Esophagus (tissue), 2 donors: ENCODE results near the gene KNG1. TPM values are rescaled to one million over a fixed set of nuclear protein-coding genes. Genes with fewer than 3 reads are reported as not detected.
A peak's percentile ranks its signal among the peaks of the same experiment; 100 is the strongest.

Experiments
- H3K27ac ChIP-seq, 2 donors: one replicate each; pipeline ENCODE4 v1.5.1; 2013; ENCODE audit warnings: low read depth in 2 of 2, mild to moderate bottlenecking in 2 of 2, inconsistent platforms in 1 of 2, low read length in 1 of 2, moderate library complexity in 1 of 2
- H3K27me3 ChIP-seq, 2 donors: one replicate each; pipeline ENCODE4 v1.6.1; 2013; ENCODE audit warnings: low read length in 2 of 2, control low read depth in 1 of 2, mild to moderate bottlenecking in 1 of 2; ENCODE audit not compliant: insufficient read depth in 2 of 2, control insufficient read depth in 1 of 2
- H3K36me3 ChIP-seq, 2 donors: one replicate each; pipeline ENCODE4 v1.6.1; 2013; ENCODE audit warnings: low read length in 1 of 2; ENCODE audit not compliant: control insufficient read depth in 2 of 2, insufficient read depth in 2 of 2
- H3K4me1 ChIP-seq, 2 donors: one replicate each; pipeline ENCODE4 v1.6.1; 2013; ENCODE audit warnings: low read length in 1 of 2; ENCODE audit not compliant: control insufficient read depth in 2 of 2, insufficient read depth in 2 of 2
- H3K4me3 ChIP-seq, 2 donors: one replicate each; pipeline ENCODE4 v1.5.1; 2013; ENCODE audit warnings: low read length in 2 of 2, mild to moderate bottlenecking in 2 of 2, low read depth in 1 of 2, moderate library complexity in 1 of 2
- H3K9me3 ChIP-seq, 2 donors: one replicate each; pipeline ENCODE4 v1.6.1; 2013; ENCODE audit warnings: mild to moderate bottlenecking in 2 of 2, low read depth in 1 of 2, low read length in 1 of 2, moderate library complexity in 1 of 2; ENCODE audit not compliant: control insufficient read depth in 2 of 2, insufficient read depth in 1 of 2
- WGBS, 2 donors: extraction: QIAGEN DNeasy Blood & Tissue Kit; methylation state at CpG; one replicate each; pipeline ENCODE4 v1.1.7; 2013; 5-methylcytosine and 5-hydroxymethylcytosine counted together
- polyA plus RNA-seq, 2 donors: library from polyadenylated mRNA; stranded (reverse); fragments of 200-250 nt; gene quantifications; one replicate each; pipeline ENCODE4 v1.2.3, GENCODE V29; 2013
- donor health status: healthy with polysubstance abuse.
- donor health status: Bipolar disorder and iron deficiency.

KNG1 gene
- polyA plus RNA-seq, 2 donors = not detected

DNA sequence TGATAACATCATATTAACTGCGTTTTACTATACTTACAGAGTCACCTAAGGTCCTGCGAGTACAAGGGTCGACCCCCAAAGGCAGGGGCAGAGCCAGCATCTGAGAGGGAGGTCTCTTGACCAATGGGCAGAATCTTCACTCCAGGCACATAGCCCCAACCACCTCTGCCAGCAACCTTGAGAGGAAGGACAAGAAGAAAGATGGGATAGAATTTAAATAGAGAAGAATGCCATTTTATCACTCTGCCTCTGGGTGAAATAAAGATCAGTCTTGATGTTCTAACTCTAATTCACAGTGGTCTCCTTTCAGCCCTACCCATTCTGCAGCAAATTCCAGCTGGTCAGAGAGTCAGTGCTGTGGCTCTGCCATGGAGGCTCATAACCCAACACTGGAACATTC is 26.5 kb downstream of the KNG1 start:
- no peaks in the 10 kb centered on the region for H3K36me3 ChIP-seq
- no peaks in the 10 kb centered on the region for H3K27me3 ChIP-seq
- 53 to 70% methylated on average over 3 of the region's 3 CpGs for WGBS, 2 donors
- no peaks in the 10 kb centered on the region for H3K9me3 ChIP-seq
- no peaks in the 10 kb centered on the region for H3K4me1 ChIP-seq
- no peak overlapping the region for H3K4me3 ChIP-seq
- no peak overlapping the region for H3K27ac ChIP-seq

DNA sequence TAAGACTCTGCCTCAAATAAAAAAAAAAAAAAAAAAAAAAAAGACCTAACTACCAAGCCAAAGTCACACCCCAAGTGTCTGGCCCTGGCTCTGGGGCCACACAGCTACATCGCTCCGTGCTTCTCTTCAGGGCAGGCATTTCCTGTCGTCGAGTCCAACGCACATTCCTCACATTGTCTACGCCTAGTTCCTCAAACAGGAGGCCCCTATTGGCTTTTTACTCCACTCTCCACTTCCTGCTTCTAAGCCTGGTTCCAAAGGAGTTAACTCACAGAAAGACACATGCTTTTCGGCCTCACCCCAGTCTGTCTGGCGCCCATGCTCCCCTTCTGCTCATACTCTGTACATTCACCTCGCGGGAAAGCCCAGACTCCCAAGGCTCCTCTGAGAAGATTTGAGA is 28.8 kb downstream of the KNG1 start:
- Histone ChIP-seq H3K36me3 (no peaks in the 10 kb centered on the region), H3K9me3 (no peaks in the 10 kb centered on the region), H3K27me3 (no peaks in the 10 kb centered on the region), H3K4me1 (no peaks in the 10 kb centered on the region), H3K4me3 (no peak overlapping the region), H3K27ac (peak overlapping the region in 1 of 2 donors; percentile 45)
- 28 to 31% methylated on average over 9 to 10 of the region's 10 CpGs for whole genome bisulfite sequencing, 2 donors

DNA sequence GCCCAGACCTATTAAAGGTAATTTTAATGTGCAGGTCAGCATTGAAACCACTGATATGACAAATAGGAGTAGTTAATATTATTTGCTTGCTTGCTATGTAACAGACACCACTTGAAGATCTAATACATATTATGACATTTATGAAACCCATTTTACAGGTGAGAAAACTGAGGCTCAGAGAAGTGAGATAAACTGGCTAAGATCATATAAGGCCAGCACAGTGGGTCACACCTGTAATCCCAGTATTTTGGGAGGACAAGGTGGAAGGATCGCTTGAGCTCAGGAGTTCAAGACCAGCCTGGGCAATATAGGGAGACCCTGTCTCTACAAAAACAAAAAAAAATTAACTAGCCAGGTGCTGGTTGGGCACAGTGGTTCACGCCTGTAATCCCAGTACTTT is 33.2 kb downstream of the KNG1 start:
- WGBS, 2 donors = 95 to 97% methylated on average over 2 of the region's 2 CpGs
- H3K9me3 ChIP-seq = no peaks in the 10 kb centered on the region
- no peak overlapping the region for H3K27ac ChIP-seq
- H3K4me1 ChIP-seq = no peaks in the 10 kb centered on the region
- no peaks in the 10 kb centered on the region for H3K36me3 ChIP-seq
- no peak overlapping the region for H3K4me3 ChIP-seq
- H3K27me3 ChIP-seq = no peaks in the 10 kb centered on the region

DNA sequence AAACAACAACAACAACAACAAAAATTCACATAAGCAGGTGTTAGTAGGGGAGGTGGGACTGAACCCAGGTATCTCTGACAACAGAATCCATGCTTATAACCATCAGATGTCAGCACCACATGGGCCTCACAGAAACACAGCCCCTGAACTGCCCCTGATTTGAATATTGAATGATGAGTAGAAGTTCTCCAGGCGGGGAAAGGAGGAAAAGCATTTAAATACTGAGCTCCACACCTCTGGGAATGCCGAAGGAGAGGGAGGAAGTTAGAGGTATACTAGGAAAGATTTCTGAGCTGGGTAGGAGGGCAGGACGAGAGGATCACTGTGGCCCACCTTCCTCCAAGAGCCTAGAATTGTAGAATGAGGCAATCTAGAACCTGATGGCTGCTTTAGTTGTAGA is 34.3 kb downstream of the KNG1 start:
- Histone ChIP-seq H3K27me3 (no peaks in the 10 kb centered on the region), H3K27ac (no peak overlapping the region), H3K9me3 (no peaks in the 10 kb centered on the region), H3K4me3 (no peak overlapping the region), H3K4me1 (no peaks in the 10 kb centered on the region), H3K36me3 (no peaks in the 10 kb centered on the region)
- WGBS, 2 donors = 73 to 79% methylated on average over 3 of the region's 3 CpGs

DNA sequence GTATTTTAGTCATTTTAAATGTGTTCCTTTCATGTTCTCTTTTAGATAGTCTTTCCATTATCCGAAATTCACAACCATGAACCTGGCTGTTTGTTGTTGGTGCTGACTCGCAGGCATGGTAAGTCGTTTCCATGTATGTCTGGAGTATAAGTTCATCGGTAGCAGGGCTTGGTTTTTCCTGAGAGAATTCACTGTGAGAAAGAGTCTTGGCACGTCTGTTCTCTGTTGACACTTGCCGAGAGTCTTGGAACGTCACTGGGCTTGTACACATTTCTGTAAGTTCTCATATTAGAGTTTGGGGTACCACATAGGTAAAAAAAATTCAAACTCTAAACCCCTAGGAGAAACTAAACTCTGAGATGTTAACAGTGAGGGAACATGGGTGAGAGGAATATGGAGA is 36.8 kb downstream of the KNG1 start:
- no peak overlapping the region for H3K4me3 ChIP-seq
- H3K9me3 ChIP-seq = no peaks in the 10 kb centered on the region
- peak overlapping the region in 1 of 2 donors; percentile 53 for H3K27ac ChIP-seq
- no peaks in the 10 kb centered on the region for H3K4me1 ChIP-seq
- 55 to 69% methylated on average over 7 of the region's 7 CpGs for WGBS, 2 donors
- H3K27me3 ChIP-seq = no peaks in the 10 kb centered on the region
- no peaks in the 10 kb centered on the region for H3K36me3 ChIP-seq

DNA sequence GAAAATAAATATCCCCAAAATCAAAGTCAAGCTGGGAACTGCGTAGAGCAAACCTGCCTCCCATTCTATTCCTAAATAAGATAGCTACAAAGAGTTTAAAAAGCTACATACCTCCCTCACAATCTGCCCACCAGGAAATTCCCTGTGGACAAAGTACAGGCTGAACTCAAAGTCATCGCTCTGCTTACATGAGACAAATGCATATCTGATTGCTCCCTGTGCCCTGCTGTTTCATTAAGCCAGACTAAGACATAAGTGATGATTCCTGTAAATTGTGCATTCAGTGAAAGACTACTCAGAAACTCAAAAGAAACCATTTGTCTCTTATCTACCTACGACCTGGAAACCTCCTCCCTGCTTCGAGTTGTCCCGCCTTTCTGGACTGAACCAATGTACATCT is 37.7 kb downstream of the KNG1 start:
- H3K27me3 ChIP-seq = no peaks in the 10 kb centered on the region
- 83 to 92% methylated on average over 5 of the region's 5 CpGs for WGBS, 2 donors
- no peaks in the 10 kb centered on the region for H3K4me1 ChIP-seq
- no peaks in the 10 kb centered on the region for H3K9me3 ChIP-seq
- H3K4me3 ChIP-seq = no peak overlapping the region
- no peaks in the 10 kb centered on the region for H3K36me3 ChIP-seq
- no peak overlapping the region for H3K27ac ChIP-seq

- no peak overlapping the region for H3K4me3 ChIP-seq
- no peak overlapping the region for H3K27ac ChIP-seq
- no peaks in the 10 kb centered on the region for H3K27me3 ChIP-seq
- H3K36me3 ChIP-seq = no peaks in the 10 kb centered on the region
- no peaks in the 10 kb centered on the region for H3K4me1 ChIP-seq
- 55 to 58% methylated on average over 8 of the region's 8 CpGs for WGBS, 2 donors
- no peaks in the 10 kb centered on the region for H3K9me3 ChIP-seq
Observed at GRCh38 chr3:186757214-186757613, 40.1 kb downstream of the KNG1 start.

- no peak overlapping the region for H3K27ac ChIP-seq
- 42 to 63% methylated on average over 8 of the region's 8 CpGs for WGBS, 2 donors
- H3K4me1 ChIP-seq = no peaks in the 10 kb centered on the region
- H3K36me3 ChIP-seq = no peaks in the 10 kb centered on the region
- H3K27me3 ChIP-seq = no peaks in the 10 kb centered on the region
- no peak overlapping the region for H3K4me3 ChIP-seq
- H3K9me3 ChIP-seq = no peaks in the 10 kb centered on the region
Observed at GRCh38 chr3:186757686-186758220, 40.6 kb downstream of the KNG1 start.

DNA sequence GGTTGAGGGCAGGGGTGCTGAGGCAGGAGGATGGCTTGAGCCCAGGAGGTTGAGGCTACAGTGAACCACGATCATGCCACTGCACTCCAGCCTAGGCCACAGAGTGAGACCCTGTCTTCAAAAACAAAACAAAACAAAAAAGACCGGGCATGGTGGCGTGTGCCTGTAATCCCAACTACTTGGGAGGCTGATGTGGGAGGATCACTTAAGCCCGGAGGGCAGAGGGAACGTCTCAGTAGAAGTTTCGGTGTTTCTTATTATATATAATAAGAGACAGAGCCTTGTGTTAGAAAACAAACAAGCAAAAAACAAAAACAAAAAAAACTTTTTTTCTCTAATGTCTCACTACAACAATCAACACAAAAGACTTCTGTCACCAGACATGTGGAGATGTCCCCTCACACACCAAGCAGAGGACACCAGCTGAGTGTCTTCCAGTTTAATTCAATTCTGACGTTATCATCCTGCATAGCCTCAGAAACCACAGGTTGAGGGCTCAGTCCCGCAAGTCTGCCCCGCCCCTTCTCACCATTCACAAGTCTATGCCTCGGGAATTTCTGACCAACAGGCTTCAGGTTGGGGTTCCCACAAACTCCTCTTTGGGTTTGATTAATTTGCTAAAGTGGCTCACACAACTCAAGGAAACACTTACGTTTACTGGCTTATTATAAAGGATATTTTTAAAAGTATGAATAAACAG is 42.2 kb downstream of the KNG1 start:
- H3K27me3 ChIP-seq = no peaks in the 10 kb centered on the region
- no peaks in the 10 kb centered on the region for H3K36me3 ChIP-seq
- 79 to 85% methylated on average over 11 of the region's 11 CpGs for WGBS, 2 donors
- H3K9me3 ChIP-seq = no peaks in the 10 kb centered on the region
- no peak overlapping the region for H3K4me3 ChIP-seq
- no peaks in the 10 kb centered on the region for H3K4me1 ChIP-seq
- H3K27ac ChIP-seq = no peak overlapping the region

DNA sequence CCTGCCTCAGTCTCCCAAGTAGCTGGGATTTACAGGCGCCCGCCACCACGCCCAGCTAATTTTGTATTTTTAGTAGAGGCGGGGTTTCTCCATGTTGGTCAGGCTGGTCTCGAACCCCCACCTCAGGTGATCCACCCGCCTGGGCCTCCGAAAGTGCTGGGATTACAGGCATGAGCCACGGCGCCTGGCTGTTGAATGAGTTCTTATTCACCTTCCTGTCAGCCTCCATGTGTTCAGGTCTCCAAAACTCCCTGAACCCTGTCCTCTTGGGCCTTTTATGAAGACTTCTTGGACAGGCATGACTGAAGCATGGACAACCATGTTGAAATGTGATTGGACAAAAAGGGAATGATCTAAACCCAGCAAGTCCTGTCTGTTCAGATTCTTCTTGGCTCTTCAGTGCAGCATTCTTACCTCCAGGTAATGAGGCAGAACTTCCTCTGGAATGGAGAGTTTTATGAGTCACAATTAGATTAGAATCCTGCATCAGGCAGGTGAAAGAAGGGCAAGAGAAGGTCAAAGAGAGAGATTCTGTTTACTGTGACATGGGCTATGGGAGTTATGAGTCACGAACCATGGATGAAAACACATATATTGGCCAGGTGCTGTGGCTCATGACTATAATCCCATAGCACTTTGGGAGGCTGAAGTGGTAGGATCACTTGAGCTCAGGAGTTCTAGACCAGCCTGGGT is 43.1 kb downstream of the KNG1 start:
- peak overlapping the region in 1 of 2 donors; percentile 38 for H3K27ac ChIP-seq
- H3K4me3 ChIP-seq = no peak overlapping the region
- no peaks in the 10 kb centered on the region for H3K27me3 ChIP-seq
- 89 to 91% methylated on average over 10 of the region's 10 CpGs for WGBS, 2 donors
- H3K9me3 ChIP-seq = no peaks in the 10 kb centered on the region
- H3K4me1 ChIP-seq = no peaks in the 10 kb centered on the region
- no peaks in the 10 kb centered on the region for H3K36me3 ChIP-seq
